DMS53 (cell line): ENCODE measurements around the gene COMMD4.

Experiments used
- DNase-seq: peaks from one replicate; lab custom pipeline; 2025; lab: John Stamatoyannopoulos, UW

Gene COMMD4

GRCh38 chr15:75380773-75381172 is 44.9 kb downstream of the COMMD4 start:
- no peak for DNase-seq

- DNase-seq, result peak; percentile 74
Measured at GRCh38 chr15:75383986-75384385, 48.1 kb downstream of the COMMD4 start.
